HL-60 (cell line): ENCODE data around the gene S100A16.

ENCODE experiments used
- DNase-seq, 2 experiments: peaks; one replicate each; pipeline ENCODE4 v3.0.0-alpha.2; 2010 to 2020; ENCODE audit warnings: low read depth in 1 of 2, low spot score in 1 of 2
- H3K27ac ChIP-seq: fragments of 250-450 bp; sonication (Bioruptor Pico); replicated peaks from 2 replicates; pipeline ENCODE4 v1.5.1; 2020; ENCODE audit warnings: mild to moderate bottlenecking, moderate library complexity
- H3K27me3 ChIP-seq: fragments of 250-450 bp; sonication (Bioruptor Pico); 2 replicates; pipeline ENCODE4 v1.5.1; 2021; ENCODE audit warnings: mild to moderate bottlenecking, moderate library complexity; ENCODE audit not compliant: insufficient read depth, poor library complexity, severe bottlenecking
- H3K4me3 ChIP-seq: replicated peaks from 2 replicates; pipeline ENCODE4 v1.5.1; 2011; ENCODE audit warnings: mild to moderate bottlenecking, control low read depth, low read length; ENCODE audit not compliant: insufficient read depth
- CTCF ChIP-seq: IDR thresholded peaks from one replicate; pipeline ENCODE4 v1.5.1; 2011; ENCODE audit warnings: low read length, control low read depth, inconsistent platforms; ENCODE audit not compliant: insufficient read depth
- GABPA ChIP-seq: IDR thresholded peaks from 2 replicates; pipeline ENCODE4 v1.6.1; 2012; ENCODE audit warnings: low read depth
- POLR2AphosphoS5 ChIP-seq: IDR thresholded peaks from 2 replicates; pipeline ENCODE4 v1.6.1; 2012; ENCODE audit warnings: low read depth
- SPI1 ChIP-seq: IDR thresholded peaks from 2 replicates; pipeline ENCODE4 v1.6.1; 2012; ENCODE audit warnings: low read depth, mild to moderate bottlenecking, borderline replicate concordance
- TF ChIP-seq, protein P1 (sequence below): IDR thresholded peaks from 2 replicates; pipeline ENCODE4 v1.6.1; 2012; ENCODE audit warnings: low read depth; ENCODE audit not compliant: insufficient replicate concordance

Gene S100A16

DNA sequence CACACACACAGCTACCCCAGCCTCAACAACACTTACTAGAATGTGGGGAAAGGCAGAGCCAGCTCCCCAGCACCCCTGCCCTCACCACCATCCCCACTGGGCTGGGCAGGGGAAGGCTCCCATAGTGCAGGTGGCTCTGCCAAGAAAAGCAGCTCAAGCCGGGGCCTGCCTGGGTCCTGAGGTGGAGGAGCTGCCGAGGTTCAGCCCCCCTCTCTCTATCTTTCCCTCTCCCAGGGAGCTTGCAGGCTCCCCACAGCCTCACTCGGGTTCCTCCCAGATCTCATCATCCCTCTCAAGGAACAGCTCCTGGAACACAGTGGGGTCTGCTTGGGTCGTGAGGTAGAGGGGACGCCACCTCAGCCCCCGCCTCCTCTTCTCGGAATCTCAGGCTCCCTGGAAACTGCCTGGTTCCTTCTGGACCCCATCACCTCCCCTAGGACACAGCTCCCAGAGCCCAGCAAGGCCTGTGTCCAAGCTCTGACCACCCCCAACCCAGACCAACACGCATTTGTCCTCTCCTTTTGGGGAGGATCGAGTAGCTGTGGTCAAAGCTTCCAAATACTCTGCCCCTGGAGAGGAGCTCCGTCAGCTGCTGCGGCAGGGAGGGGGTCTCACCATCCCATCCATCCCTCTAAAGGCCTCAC is 704 bp downstream of the S100A16 start:
- Histone ChIP-seq H3K27ac (no peak overlapping the region), H3K27me3 (no peaks in the 10 kb centered on the region), H3K4me3 (no peak overlapping the region)
- TF ChIP-seq, protein P1, sequence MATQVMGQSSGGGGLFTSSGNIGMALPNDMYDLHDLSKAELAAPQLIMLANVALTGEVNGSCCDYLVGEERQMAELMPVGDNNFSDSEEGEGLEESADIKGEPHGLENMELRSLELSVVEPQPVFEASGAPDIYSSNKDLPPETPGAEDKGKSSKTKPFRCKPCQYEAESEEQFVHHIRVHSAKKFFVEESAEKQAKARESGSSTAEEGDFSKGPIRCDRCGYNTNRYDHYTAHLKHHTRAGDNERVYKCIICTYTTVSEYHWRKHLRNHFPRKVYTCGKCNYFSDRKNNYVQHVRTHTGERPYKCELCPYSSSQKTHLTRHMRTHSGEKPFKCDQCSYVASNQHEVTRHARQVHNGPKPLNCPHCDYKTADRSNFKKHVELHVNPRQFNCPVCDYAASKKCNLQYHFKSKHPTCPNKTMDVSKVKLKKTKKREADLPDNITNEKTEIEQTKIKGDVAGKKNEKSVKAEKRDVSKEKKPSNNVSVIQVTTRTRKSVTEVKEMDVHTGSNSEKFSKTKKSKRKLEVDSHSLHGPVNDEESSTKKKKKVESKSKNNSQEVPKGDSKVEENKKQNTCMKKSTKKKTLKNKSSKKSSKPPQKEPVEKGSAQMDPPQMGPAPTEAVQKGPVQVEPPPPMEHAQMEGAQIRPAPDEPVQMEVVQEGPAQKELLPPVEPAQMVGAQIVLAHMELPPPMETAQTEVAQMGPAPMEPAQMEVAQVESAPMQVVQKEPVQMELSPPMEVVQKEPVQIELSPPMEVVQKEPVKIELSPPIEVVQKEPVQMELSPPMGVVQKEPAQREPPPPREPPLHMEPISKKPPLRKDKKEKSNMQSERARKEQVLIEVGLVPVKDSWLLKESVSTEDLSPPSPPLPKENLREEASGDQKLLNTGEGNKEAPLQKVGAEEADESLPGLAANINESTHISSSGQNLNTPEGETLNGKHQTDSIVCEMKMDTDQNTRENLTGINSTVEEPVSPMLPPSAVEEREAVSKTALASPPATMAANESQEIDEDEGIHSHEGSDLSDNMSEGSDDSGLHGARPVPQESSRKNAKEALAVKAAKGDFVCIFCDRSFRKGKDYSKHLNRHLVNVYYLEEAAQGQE: no peak
- no peak for DNase-seq

DNA sequence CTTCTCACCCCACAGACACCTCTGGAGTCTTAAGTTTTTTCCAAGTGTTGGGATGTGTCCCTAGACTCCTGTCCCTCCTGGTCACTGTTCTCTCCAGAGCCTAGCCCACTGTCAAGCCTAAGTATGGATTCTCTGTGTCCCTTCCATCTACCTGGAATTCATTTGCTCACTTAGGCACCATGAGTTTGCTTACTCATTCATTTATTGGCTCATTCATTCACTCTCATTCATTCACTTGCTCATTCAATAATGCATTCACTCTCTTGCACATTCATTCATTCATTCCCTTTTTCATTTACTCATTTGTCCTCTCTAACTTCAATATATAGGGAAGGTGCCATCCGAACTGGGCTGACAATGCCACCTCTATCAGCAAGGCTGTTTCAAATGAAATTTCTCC is 1.6 kb downstream of the S100A16 start:
- Histone ChIP-seq H3K27me3 (no peaks in the 10 kb centered on the region), H3K27ac (no peak overlapping the region), H3K4me3 (no peak overlapping the region)
- no peak for DNase-seq
- no peak for TF ChIP-seq GABPA
- no peak for TF ChIP-seq CTCF
- TF ChIP-seq, protein P1: no peak

GRCh38 chr1:153610811-153611301 is 2.1 kb downstream of the S100A16 start:
- no peak for TF ChIP-seq POLR2AphosphoS5
- no peak for TF ChIP-seq SPI1
- TF ChIP-seq GABPA: no peak
- TF ChIP-seq CTCF: no peak
- TF ChIP-seq, protein P1: no peak
- Histone ChIP-seq H3K4me3 (no peak overlapping the region), H3K27ac (no peak overlapping the region), H3K27me3 (no peaks in the 10 kb centered on the region)
- DNase-seq: no peak

- no peak overlapping the region for H3K4me3 ChIP-seq
- DNase-seq: no peak
- H3K27ac ChIP-seq: no peak overlapping the region
- H3K27me3 ChIP-seq: no peaks in the 10 kb centered on the region
- TF ChIP-seq, protein P1: no peak
- TF ChIP-seq SPI1 (no peak), CTCF (no peak), POLR2AphosphoS5 (no peak), GABPA (no peak)
Measured at GRCh38 chr1:153610334-153610733, 2.6 kb downstream of the S100A16 start.
